Colonic mucosa (tissue), 4 donors: ENCODE results near the gene C4B. TPM values are rescaled to one million over a fixed set of nuclear protein-coding genes. Genes with fewer than 3 reads are reported as not detected.
"Not testable (repeated sequence)": the region's sequence is repeated elsewhere in the genome, so short reads cannot be mapped to it uniquely, and the experiment has no call there.

Source experiments
- DNase-seq: peaks from one replicate; pipeline ENCODE4 v3.0.0-alpha.2; 2020
- H3K27ac ChIP-seq: fragments of 200-600 bp; one replicate; pipeline ENCODE4 v1.8.0; 2021
- H3K27me3 ChIP-seq: fragments of 200-600 bp; one replicate; pipeline ENCODE4 v1.8.0; 2021
- H3K36me3 ChIP-seq: fragments of 200-600 bp; one replicate; pipeline ENCODE4 v1.8.0; 2021
- H3K4me1 ChIP-seq: fragments of 200-600 bp; one replicate; pipeline ENCODE4 v1.8.0; 2021; ENCODE audit warnings: mild to moderate bottlenecking
- H3K4me3 ChIP-seq: fragments of 200-600 bp; one replicate; pipeline ENCODE4 v1.8.0; 2021
- H3K9ac ChIP-seq, 2 donors: one replicate each; pipeline ENCODE4 v1.7.0; 2013; ENCODE audit warnings: control low read depth in 2 of 2, low read depth in 2 of 2, low read length in 2 of 2
- H3K9me3 ChIP-seq: fragments of 200-600 bp; one replicate; pipeline ENCODE4 v1.8.0; 2021
- intact Hi-C: fragments of 100-400 bp; cut with DNase I; formaldehyde crosslinking; loops from one replicate; pipeline ENCODE4 v1.14.1; 2022
- total RNA-seq, 2 donors: library from RNA; stranded (reverse); fragmentation: NEBNext Ultra II Directional in 1 of 2; extraction: Animal tissue kit (Norgen Biotek cat#: 25700) in 1 of 2; gene quantifications; one replicate each; pipeline ENCODE4 v1.2.1, GENCODE V29; 2021
- TF ChIP-seq, protein P1 (sequence below): fragments of 200-600 bp; IDR thresholded peaks from one replicate; pipeline ENCODE4 v1.8.0; 2022; ENCODE audit warnings: antibody characterized with exemption, mild to moderate bottlenecking
- donor health status: healthy.
- donor health status: DM: no; HTN: no; CAD: no.
- donor health status: DM: no; HTN: no; CAD: no.

C4B gene
- total RNA-seq, 2 donors from 2014 or later = 11.9 to 19.4 TPM

- TF ChIP-seq, protein P1, sequence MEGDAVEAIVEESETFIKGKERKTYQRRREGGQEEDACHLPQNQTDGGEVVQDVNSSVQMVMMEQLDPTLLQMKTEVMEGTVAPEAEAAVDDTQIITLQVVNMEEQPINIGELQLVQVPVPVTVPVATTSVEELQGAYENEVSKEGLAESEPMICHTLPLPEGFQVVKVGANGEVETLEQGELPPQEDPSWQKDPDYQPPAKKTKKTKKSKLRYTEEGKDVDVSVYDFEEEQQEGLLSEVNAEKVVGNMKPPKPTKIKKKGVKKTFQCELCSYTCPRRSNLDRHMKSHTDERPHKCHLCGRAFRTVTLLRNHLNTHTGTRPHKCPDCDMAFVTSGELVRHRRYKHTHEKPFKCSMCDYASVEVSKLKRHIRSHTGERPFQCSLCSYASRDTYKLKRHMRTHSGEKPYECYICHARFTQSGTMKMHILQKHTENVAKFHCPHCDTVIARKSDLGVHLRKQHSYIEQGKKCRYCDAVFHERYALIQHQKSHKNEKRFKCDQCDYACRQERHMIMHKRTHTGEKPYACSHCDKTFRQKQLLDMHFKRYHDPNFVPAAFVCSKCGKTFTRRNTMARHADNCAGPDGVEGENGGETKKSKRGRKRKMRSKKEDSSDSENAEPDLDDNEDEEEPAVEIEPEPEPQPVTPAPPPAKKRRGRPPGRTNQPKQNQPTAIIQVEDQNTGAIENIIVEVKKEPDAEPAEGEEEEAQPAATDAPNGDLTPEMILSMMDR = no peak
- intact Hi-C loops = no loop called here
- Histone ChIP-seq H3K27me3 (no peaks in the 10 kb centered on the region), H3K9ac (no peak overlapping the region), H3K9me3 (no peaks in the 10 kb centered on the region), H3K36me3 (no peaks in the 10 kb centered on the region), H3K4me3 (no peak overlapping the region), H3K27ac (no peak overlapping the region), H3K4me1 (no peaks in the 10 kb centered on the region)
- no peak for DNase-seq
Measured at GRCh38 chr6:32050562-32050961, 36.0 kb downstream of the C4B start.

- intact Hi-C loops, H3K27me3 ChIP-seq, H3K27ac ChIP-seq, H3K4me1 ChIP-seq, H3K36me3 ChIP-seq, H3K4me3 ChIP-seq, H3K9ac ChIP-seq, DNase-seq, H3K9me3 ChIP-seq: not testable (repeated sequence)
Measured at GRCh38 chr6:32052626-32053025, 38.0 kb downstream of the C4B start.

DNA sequence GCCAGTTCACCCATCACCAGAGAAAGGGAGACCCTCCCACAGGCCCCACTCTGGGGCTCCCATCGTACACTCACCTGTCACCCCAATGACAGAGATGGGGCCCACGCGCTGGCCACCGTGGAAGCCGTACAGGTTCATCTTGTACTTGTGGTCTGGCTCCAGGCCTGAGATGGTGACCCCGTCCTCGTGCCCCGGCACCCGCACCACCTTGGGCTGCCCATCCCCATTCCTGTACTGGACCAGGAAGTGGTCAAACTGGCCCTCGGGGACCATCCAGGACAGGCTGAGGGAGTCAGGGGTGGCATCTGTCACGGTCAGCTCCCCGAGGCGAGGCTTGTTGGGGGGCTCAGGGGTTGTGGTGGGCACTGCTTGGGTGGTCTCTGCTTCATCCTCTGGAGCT lies 38.7 kb downstream of the C4B start:
- H3K4me1 ChIP-seq, H3K27ac ChIP-seq, H3K4me3 ChIP-seq, H3K9me3 ChIP-seq, DNase-seq, H3K36me3 ChIP-seq, H3K27me3 ChIP-seq, H3K9ac ChIP-seq, intact Hi-C loops: not testable (repeated sequence)

- H3K9ac ChIP-seq, H3K9me3 ChIP-seq: not testable (repeated sequence)
Measured at GRCh38 chr6:32055756-32056155, 41.2 kb downstream of the C4B start.

DNA sequence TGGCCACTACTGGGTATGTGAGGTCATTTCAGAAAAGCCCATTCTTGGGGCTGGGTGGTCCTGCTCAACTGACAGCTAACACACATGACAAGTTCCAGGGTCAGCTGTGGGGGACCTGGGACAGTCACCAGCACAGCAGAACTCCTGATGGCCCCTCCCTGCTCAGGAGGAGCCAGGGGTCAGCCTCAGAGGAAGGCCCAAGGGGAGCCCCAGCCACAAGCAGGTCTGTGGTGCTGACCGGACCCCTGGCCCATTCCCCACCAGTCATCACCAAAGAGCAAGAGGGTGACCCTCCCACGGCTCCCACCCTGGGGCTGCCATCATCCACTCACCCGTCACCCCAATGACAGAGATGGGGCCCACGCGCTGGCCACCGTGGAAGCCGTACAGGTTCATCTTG lies 41.7 kb downstream of the C4B start:
- Histone ChIP-seq H3K9ac (no peak overlapping the region), H3K36me3 (no peaks in the 10 kb centered on the region), H3K27me3 (no peaks in the 10 kb centered on the region), H3K4me1 (no peaks in the 10 kb centered on the region), H3K9me3 (no peaks in the 10 kb centered on the region), H3K4me3 (no peak overlapping the region), H3K27ac (no peak overlapping the region)
- no peak for DNase-seq
- intact Hi-C loops = no loop called here
- TF ChIP-seq, protein P1 = no peak

More at GRCh38 chr6:32055756-32056155, 41.2 kb downstream of the C4B start:
- intact Hi-C loops, H3K27me3 ChIP-seq, H3K36me3 ChIP-seq, H3K27ac ChIP-seq, DNase-seq, H3K4me3 ChIP-seq, H3K4me1 ChIP-seq: not testable (repeated sequence)

- Histone ChIP-seq H3K4me3 (no peak overlapping the region), H3K9ac (no peak overlapping the region), H3K4me1 (no peaks in the 10 kb centered on the region), H3K27ac (no peak overlapping the region), H3K9me3 (no peaks in the 10 kb centered on the region), H3K27me3 (no peaks in the 10 kb centered on the region), H3K36me3 (no peaks in the 10 kb centered on the region)
- TF ChIP-seq, protein P1 = no peak
- intact Hi-C loops = no loop called here
- no peak for DNase-seq
Measured at GRCh38 chr6:32057966-32058365, 43.4 kb downstream of the C4B start.

DNA sequence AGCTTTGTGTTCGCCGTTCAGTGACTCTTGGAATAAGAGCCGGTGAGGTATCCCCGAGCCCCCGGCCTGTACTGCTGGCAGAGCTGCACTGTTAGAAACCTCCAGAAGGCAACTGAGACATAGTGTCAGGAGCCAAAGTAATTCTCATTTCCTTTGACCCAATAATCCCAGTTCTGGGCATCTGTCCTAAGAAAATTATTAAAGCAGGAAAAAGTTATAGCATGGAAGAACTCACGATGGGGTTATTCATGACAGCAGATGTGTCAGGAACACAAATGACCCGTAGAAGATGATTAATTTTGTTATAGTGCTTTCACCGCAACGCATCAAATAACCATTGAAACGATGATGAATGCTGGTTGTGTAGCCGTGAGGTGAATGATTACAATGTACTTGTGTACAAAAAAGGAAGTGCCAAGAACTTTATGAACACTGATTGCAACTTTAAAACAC lies 43.9 kb downstream of the C4B start:
- Histone ChIP-seq H3K36me3 (no peaks in the 10 kb centered on the region), H3K4me3 (no peak overlapping the region), H3K27ac (no peak overlapping the region), H3K9ac (no peak overlapping the region), H3K9me3 (no peaks in the 10 kb centered on the region), H3K27me3 (no peaks in the 10 kb centered on the region), H3K4me1 (no peaks in the 10 kb centered on the region)
- intact Hi-C loops = no loop called here
- no peak for DNase-seq
- TF ChIP-seq, protein P1 = no peak
